H1 (cell line): ENCODE results near the gene SLFN12L. TPM values are rescaled to one million over a fixed set of nuclear protein-coding genes. Genes with fewer than 3 reads are reported as not detected.

Experiments
- CTCF ChIA-PET: fragments of 300-600 bp; sonication (Branson Sonifier 250); formaldehyde crosslinking; loops from one replicate; lab custom pipeline; 2021; ENCODE audit not compliant: partially characterized antibody; lab: Charles Lee
- POLR2A ChIA-PET: fragments of 300-600 bp; sonication (Branson Sonifier 250); formaldehyde crosslinking; loops from one replicate; lab custom pipeline; 2021; ENCODE audit warnings: inconsistent platforms; ENCODE audit not compliant: partially characterized antibody; lab: Charles Lee
- DNase-seq, 2 experiments: peaks; one replicate each; pipeline versions ENCODE4 v3.0.0 to v3.0.0-alpha.2; 2010 to 2022; ENCODE audit warnings: low spot score in 2 of 2, low read depth in 1 of 2, mixed read lengths in 1 of 2
- FAIRE-seq: peaks from 2 replicates; lab custom pipeline; 2011; peaks lifted over from hg19 to GRCh38; lab: Jason Lieb, UNC
- H2AFZ ChIP-seq: 2 replicates; pipeline ENCODE4 v1.8.1; 2012; ENCODE audit warnings: low read length, inconsistent platforms
- H2AK5ac ChIP-seq: 2 replicates; pipeline ENCODE4 v1.6.1; 2013; ENCODE audit warnings: low read depth, low read length
- H2BK120ac ChIP-seq: replicated peaks from 2 replicates; pipeline ENCODE3; 2013; ENCODE audit warnings: low read depth, low read length, inconsistent platforms
- H2BK12ac ChIP-seq: 2 replicates; pipeline ENCODE4 v1.6.1; 2013; ENCODE audit warnings: low read depth, low read length
- H2BK15ac ChIP-seq: 2 replicates; pipeline ENCODE4 v1.6.1; 2013; ENCODE audit warnings: low read length
- H2BK20ac ChIP-seq: 2 replicates; pipeline ENCODE4 v1.6.1; 2013; ENCODE audit warnings: low read length
- H2BK5ac ChIP-seq: 2 replicates; pipeline ENCODE4 v1.6.1; 2013; ENCODE audit warnings: low read depth, low read length
- H3K14ac ChIP-seq: 2 replicates; pipeline ENCODE4 v1.6.1; 2013; ENCODE audit warnings: inconsistent platforms; ENCODE audit not compliant: insufficient read length
- H3K18ac ChIP-seq: 2 replicates; pipeline ENCODE4 v1.6.1; 2013; ENCODE audit warnings: low read length; ENCODE audit errors: extremely low read depth
- H3K23ac ChIP-seq: 2 replicates; pipeline ENCODE4 v1.6.1; 2013; ENCODE audit warnings: inconsistent platforms; ENCODE audit not compliant: insufficient read length
- H3K23me2 ChIP-seq: 2 replicates; pipeline ENCODE4 v1.6.1; 2013; ENCODE audit warnings: low read depth, low read length
- H3K27ac ChIP-seq: 2 replicates; pipeline ENCODE4 v1.6.1; 2011; ENCODE audit warnings: low read depth, low read length, inconsistent platforms
- H3K27me3 ChIP-seq, 4 experiments: replicated peaks in 1 of 4; 1 replicate in 1 of 4; 2 replicates in 3 of 4; pipeline versions ENCODE4 v1.6.1 to v1.8.1; 2011 to 2013; ENCODE audit warnings: low read length in 3 of 4, mild to moderate bottlenecking in 3 of 4, inconsistent platforms in 2 of 4, mixed read lengths in 2 of 4, moderate library complexity in 1 of 4; ENCODE audit not compliant: control insufficient read depth in 3 of 4, insufficient read depth in 3 of 4; ENCODE audit errors: extremely low read depth in 1 of 4
- H3K36me3 ChIP-seq, 4 experiments: 2 replicates each; pipeline versions ENCODE4 v1.6.1 to v1.8.1; 2011 to 2013; ENCODE audit warnings: mild to moderate bottlenecking in 4 of 4, low read length in 3 of 4, moderate library complexity in 2 of 4, control low read depth in 1 of 4, inconsistent platforms in 1 of 4; ENCODE audit not compliant: insufficient read depth in 4 of 4, control insufficient read depth in 2 of 4
- H3K4ac ChIP-seq: replicated peaks from 2 replicates; pipeline ENCODE3; 2013; ENCODE audit warnings: low read length, low read depth, mixed read lengths, inconsistent platforms; ENCODE audit not compliant: insufficient read length
- H3K4me1 ChIP-seq, 4 experiments: replicated peaks in 1 of 4; 1 replicate in 1 of 4; 2 replicates in 3 of 4; pipeline versions ENCODE4 v1.6.1 to v1.8.1; 2011 to 2013; ENCODE audit warnings: low read length in 3 of 4, inconsistent platforms in 2 of 4, mixed read lengths in 1 of 4; ENCODE audit not compliant: insufficient read depth in 4 of 4, control insufficient read depth in 3 of 4
- H3K4me2 ChIP-seq, 2 experiments: 2 replicates each; pipeline versions ENCODE4 v1.6.1 to v1.8.1; 2011 to 2013; ENCODE audit warnings: low read depth in 2 of 2, low read length in 2 of 2, control low read depth in 1 of 2, inconsistent platforms in 1 of 2, mild to moderate bottlenecking in 1 of 2; ENCODE audit not compliant: insufficient read depth in 1 of 2
- H3K4me3 ChIP-seq, 4 experiments: fragments of 200-600, 300-600 bp in 1 of 4; sonication (generic), shearing (Covaris generic), sonication (Bioruptor Twin) in 1 of 4; 2 replicates each; pipeline versions ENCODE4 v1.5.1 to v1.8.1; 2011 to 2016; ENCODE audit warnings: low read length in 4 of 4, low read depth in 3 of 4, control low read depth in 2 of 4, inconsistent platforms in 2 of 4, mild to moderate bottlenecking in 2 of 4, mixed read lengths in 1 of 4, moderate library complexity in 1 of 4; ENCODE audit not compliant: insufficient read depth in 2 of 4; ENCODE audit errors: extremely low read depth in 1 of 4
- H3K56ac ChIP-seq: replicated peaks from 2 replicates; pipeline ENCODE3; 2013; ENCODE audit warnings: low read depth, mild to moderate bottlenecking, mixed read lengths, low read length, inconsistent platforms; ENCODE audit not compliant: insufficient read length
- H3K79me1 ChIP-seq: 2 replicates; pipeline ENCODE4 v1.6.1; 2013; ENCODE audit warnings: low read depth, low read length, control low read depth
- H3K79me2 ChIP-seq, 2 experiments: 2 replicates each; pipeline versions ENCODE4 v1.6.1 to v1.8.1; 2012 to 2013; ENCODE audit warnings: low read length in 2 of 2, mild to moderate bottlenecking in 2 of 2, inconsistent platforms in 1 of 2; ENCODE audit not compliant: insufficient read depth in 2 of 2, control insufficient read depth in 1 of 2
- H3K9ac ChIP-seq, 4 experiments: replicated peaks in 1 of 4; 1 replicate in 1 of 4; 2 replicates in 3 of 4; pipeline versions ENCODE4 v1.6.1 to v1.8.1; 2011 to 2013; ENCODE audit warnings: low read depth in 3 of 4, low read length in 3 of 4, control low read depth in 2 of 4, mild to moderate bottlenecking in 2 of 4, moderate library complexity in 2 of 4, inconsistent platforms in 1 of 4; ENCODE audit errors: extremely low read depth in 1 of 4
- H3K9me3 ChIP-seq, 2 experiments: 2 replicates each; pipeline versions ENCODE4 v1.6.1 to v1.8.1; 2012 to 2013; ENCODE audit warnings: mild to moderate bottlenecking in 2 of 2, moderate library complexity in 2 of 2, control low read depth in 1 of 2, inconsistent platforms in 1 of 2, low read depth in 1 of 2, low read length in 1 of 2, mixed read lengths in 1 of 2; ENCODE audit not compliant: insufficient read depth in 2 of 2
- H4K20me1 ChIP-seq, 2 experiments: replicated peaks in 1 of 2; 2 replicates each; pipeline versions ENCODE3 to v1.8.1; 2011 to 2013; ENCODE audit warnings: inconsistent platforms in 2 of 2, low read length in 2 of 2, mild to moderate bottlenecking in 1 of 2; ENCODE audit not compliant: insufficient read depth in 2 of 2, control insufficient read depth in 1 of 2
- H4K5ac ChIP-seq: 2 replicates; pipeline ENCODE4 v1.6.1; 2013; ENCODE audit warnings: low read length, low read depth, mixed read lengths, inconsistent platforms; ENCODE audit not compliant: insufficient read length
- H4K8ac ChIP-seq: 2 replicates; pipeline ENCODE4 v1.8.0; 2013; ENCODE audit warnings: mild to moderate bottlenecking, moderate library complexity, low read length, inconsistent platforms; ENCODE audit not compliant: insufficient read depth; ENCODE audit errors: extremely low read depth
- H4K91ac ChIP-seq: replicated peaks from 2 replicates; pipeline ENCODE3; 2013; ENCODE audit warnings: low read length, mixed read lengths, inconsistent platforms; ENCODE audit not compliant: insufficient read length
- BACH1 ChIP-seq: IDR thresholded peaks from 2 replicates; pipeline ENCODE4 v1.6.1; 2012; ENCODE audit warnings: low read length, improper control_type of control experiment
- BRCA1 ChIP-seq: IDR thresholded peaks from 2 replicates; pipeline ENCODE4 v1.6.1; 2012; ENCODE audit warnings: low read depth, low read length, improper control_type of control experiment
- CHD2 ChIP-seq: IDR thresholded peaks from 2 replicates; pipeline ENCODE4 v1.6.1; 2012; ENCODE audit warnings: low read length, improper control_type of control experiment
- CTBP2 ChIP-seq: IDR thresholded peaks from 2 replicates; pipeline ENCODE4 v1.7.0; 2011; ENCODE audit warnings: borderline replicate concordance, mild to moderate bottlenecking, moderate library complexity, mixed read lengths, low read length; ENCODE audit not compliant: insufficient read depth, insufficient read length
- JUN ChIP-seq: IDR thresholded peaks from 2 replicates; pipeline ENCODE4 v1.6.1; 2011; ENCODE audit warnings: low read depth, mild to moderate bottlenecking, improper control_type of control experiment, low read length
- POLR2AphosphoS5 ChIP-seq: IDR thresholded peaks from 2 replicates; pipeline ENCODE4 v1.6.1; 2011; ENCODE audit warnings: low read depth, low read length
- RBBP5 ChIP-seq: IDR thresholded peaks from 2 replicates; pipeline ENCODE4 v1.7.1; 2012; ENCODE audit warnings: low read depth, mild to moderate bottlenecking, inconsistent platforms, low read length, moderate library complexity, borderline replicate concordance
- RNF2 ChIP-seq: fragments of 200-900, 300-1000 bp; sonication (generic); IDR thresholded peaks from 2 replicates; pipeline ENCODE4 v1.7.1; 2016; ENCODE audit warnings: borderline replicate concordance, low read depth, mild to moderate bottlenecking, antibody characterized with exemption, low read length; ENCODE audit not compliant: poor library complexity, severe bottlenecking; ENCODE audit errors: missing control alignments
- SP2 ChIP-seq: IDR thresholded peaks from 2 replicates; pipeline ENCODE4 v1.6.1; 2012; ENCODE audit warnings: mild to moderate bottlenecking, low read length, inconsistent platforms
- SRF ChIP-seq: IDR thresholded peaks from 2 replicates; pipeline ENCODE4 v1.6.1; 2011; ENCODE audit warnings: mild to moderate bottlenecking, low read depth, low read length, moderate library complexity
- TAF1 ChIP-seq: IDR thresholded peaks from 2 replicates; pipeline ENCODE4 v1.6.1; 2011; ENCODE audit warnings: mild to moderate bottlenecking, low read depth, low read length
- TEAD4 ChIP-seq: IDR thresholded peaks from 2 replicates; pipeline ENCODE4 v1.6.1; 2012; ENCODE audit warnings: low read depth, low read length, inconsistent platforms, mixed read lengths
- ZNF274 ChIP-seq: IDR thresholded peaks from 2 replicates; pipeline ENCODE4 v1.7.0; 2012; ENCODE audit warnings: low read length, borderline replicate concordance; ENCODE audit errors: extremely low read depth
- WGBS, 2 experiments: shearing (Covaris generic) in 1 of 2; methylation state at CpG; one replicate each; pipeline versions ENCODE4 v1.1.6 to v1.1.7; 2013 to 2015; ENCODE audit warnings: low lambda C conversion rate in 2 of 2, mixed read lengths in 2 of 2, inconsistent platforms in 1 of 2, low coverage in 1 of 2, missing lambda C conversion rate in 1 of 2; ENCODE audit not compliant: insufficient replicate concordance in 2 of 2, insufficient coverage in 1 of 2, insufficient read length in 1 of 2; ENCODE audit errors: extremely low coverage in 1 of 2, missing lambda C conversion rate in 1 of 2; 5-methylcytosine and 5-hydroxymethylcytosine counted together
- polyA plus RNA-seq, 7 experiments: library from polyadenylated mRNA; depleted of rRNA in 3 of 7; stranded (reverse) in 5 of 7; unstranded in 2 of 7; fragments of >200 nt in 5 of 7; fragments of 200-250 nt in 2 of 7; gene quantifications; 1 replicate in 5 of 7; 2 replicates in 1 of 7; 4 replicates in 1 of 7; pipeline versions ENCODE4 v1.2.1 to v1.2.3, GENCODE V29; 2011 to 2013; ENCODE audit warnings: missing spikeins in 2 of 7, mixed read lengths in 2 of 7
- total RNA-seq: library from RNA; stranded (reverse); fragmentation: NEBNext Ultra II Directional; extraction: Animal tissue kit (Norgen Biotek cat#: 25700); gene quantifications from 2 replicates; pipeline ENCODE4 v1.2.1, GENCODE V29; 2021
- TF ChIP-seq, protein P1 (sequence below): IDR thresholded peaks from 2 replicates; pipeline ENCODE4 v1.6.1; 2012; ENCODE audit warnings: inconsistent platforms

The SLFN12L gene
- total and polyA plus RNA-seq, 2 of the 8 experiments (the other 6 are each of a cell fraction or from before 2014, with no cell fraction given), result not detected

DNA sequence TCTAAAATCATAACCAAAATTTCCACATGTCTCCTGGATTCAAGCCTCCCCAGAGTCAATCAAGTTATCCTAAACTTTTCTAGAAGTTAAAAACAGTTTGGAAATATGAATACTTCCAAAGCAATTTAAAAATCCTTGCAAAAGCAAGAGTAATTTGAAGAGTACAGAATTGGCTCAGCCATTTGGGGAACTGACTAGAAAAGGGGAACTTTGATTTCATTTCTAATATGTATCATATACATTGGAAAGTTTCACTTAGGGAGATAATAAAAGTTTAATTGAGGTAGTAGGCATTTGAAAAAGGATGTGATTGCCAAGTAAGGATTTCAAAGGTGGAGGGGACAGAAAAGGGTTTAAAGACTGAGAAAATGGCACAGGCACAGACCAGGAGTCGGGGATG is 9.0 kb upstream of the SLFN12L start:
- no peaks in the 10 kb centered on the region for H3K36me3 ChIP-seq
- H2AK5ac ChIP-seq, result no peak overlapping the region
- no peak overlapping the region for H2AFZ ChIP-seq
- no peak overlapping the region for H4K8ac ChIP-seq
- H3K18ac ChIP-seq, result no peak overlapping the region
- no peak overlapping the region for H4K91ac ChIP-seq
- no peaks in the 10 kb centered on the region for H3K4me1 ChIP-seq
- POLR2A ChIA-PET, result no interaction called here
- H4K5ac ChIP-seq, result no peak overlapping the region
- FAIRE-seq (no peak), DNase-seq (no peak)
- no peak overlapping the region for H2BK20ac ChIP-seq
- CTCF ChIA-PET, result interaction anchor here (0.6 kb wide), 1 partner anchor 285 kb away, joined by 3 read pairs; no protein-coding TSS in a partner anchor
- no peak overlapping the region for H2BK120ac ChIP-seq
- H4K20me1 ChIP-seq, result no peaks in the 10 kb centered on the region
- TF ChIP-seq JUN (no peak), POLR2AphosphoS5 (no peak), CHD2 (no peak), TAF1 (no peak), ZNF274 (no peak), SP2 (no peak), RBBP5 (no peak), BACH1 (no peak), SRF (no peak), CTBP2 (no peak), BRCA1 (no peak), RNF2 (no peak), TEAD4 (no peak)
- TF ChIP-seq, protein P1, sequence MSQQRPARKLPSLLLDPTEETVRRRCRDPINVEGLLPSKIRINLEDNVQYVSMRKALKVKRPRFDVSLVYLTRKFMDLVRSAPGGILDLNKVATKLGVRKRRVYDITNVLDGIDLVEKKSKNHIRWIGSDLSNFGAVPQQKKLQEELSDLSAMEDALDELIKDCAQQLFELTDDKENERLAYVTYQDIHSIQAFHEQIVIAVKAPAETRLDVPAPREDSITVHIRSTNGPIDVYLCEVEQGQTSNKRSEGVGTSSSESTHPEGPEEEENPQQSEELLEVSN, result no peak
- no peak overlapping the region for H3K23ac ChIP-seq
- H3K27me3 ChIP-seq, result no peaks in the 10 kb centered on the region; a peak in 2 of 7 replicates
- no peak overlapping the region for H3K4me3 ChIP-seq
- no peaks in the 10 kb centered on the region for H3K79me1 ChIP-seq
- no peak overlapping the region for H3K27ac ChIP-seq
- no peak overlapping the region for H3K56ac ChIP-seq
- H3K14ac ChIP-seq, result no peak overlapping the region
- no peak overlapping the region for H3K9ac ChIP-seq
- H3K4me2 ChIP-seq, result no peak overlapping the region
- no peak overlapping the region for H3K4ac ChIP-seq
- no peak overlapping the region for H2BK5ac ChIP-seq
- 96% methylated on average over 1 of the region's 1 CpG; no CpG with 5 or more reads in 1 of the 2 experiments for WGBS, 2 experiments
- H3K23me2 ChIP-seq, result no peaks in the 10 kb centered on the region
- H2BK15ac ChIP-seq, result no peak overlapping the region
- no peak overlapping the region for H2BK12ac ChIP-seq
- H3K79me2 ChIP-seq, result no peaks in the 10 kb centered on the region
- no peaks in the 10 kb centered on the region for H3K9me3 ChIP-seq
